AML-193 (cell line): ENCODE results near the gene CPXCR1.
"Not testable (repeated sequence)": the region's sequence is repeated elsewhere in the genome, so short reads cannot be mapped to it uniquely, and the experiment has no call there.

Experiments used
- DNase-seq, 2 experiments: peaks; one replicate each; lab custom pipeline; 2025; lab: John Stamatoyannopoulos, UW

CPXCR1 gene

GRCh38 chrX:88746925-88747324 lies at the start of gene CPXCR1:
TSS of gene CPXCR1 (plus strand) at chrX:88747225. CDS start at chrX:88753415, 6,190 bp downstream.
- DNase-seq: no peak

- DNase-seq: no peak
Measured at GRCh38 chrX:88735835-88736234, 11.2 kb upstream of the CPXCR1 start.

- DNase-seq: not testable (repeated sequence)
Measured at GRCh38 chrX:88746215-88746614, 810 bp upstream of the CPXCR1 start.

- DNase-seq: not testable (repeated sequence)
Measured at GRCh38 chrX:88752339-88752738, 5.3 kb downstream of the CPXCR1 start.

GRCh38 chrX:88789825-88790224 lies 42.8 kb downstream of the CPXCR1 start:
- DNase-seq: no peak
